Measurements from ENCODE around the gene AP5M1. TPM values are rescaled to one million over a fixed set of nuclear protein-coding genes. Genes with fewer than 3 reads are reported as not detected.
A peak's percentile ranks its signal among the peaks of the same experiment; 100 is the strongest.
"Not testable (repeated sequence)": the region's sequence is repeated elsewhere in the genome, so short reads cannot be mapped to it uniquely, and the experiment has no call there.

AP5M1 gene
- total RNA-seq, result 10 to 100 TPM; 17.5 to 22.6 TPM

- peak; percentile 93 for DNase-seq (ENCODE audit: low spot score)
- H3K4me1 ChIP-seq (replicated peaks), result no peaks in the 10 kb centered on the region
- no peaks in the 10 kb centered on the region for H3K9me3 ChIP-seq
- peak within 1 kb of the TSS; percentile 93 to 96 for H3K27ac ChIP-seq
- H3K36me3 ChIP-seq, result no peaks in the 10 kb centered on the region
- intact Hi-C loops (cut with DNase I), result no loop called here
- under 1% methylated on average over 69 of the region's 76 CpGs for WGBS
- TF ChIP-seq CTCF (IDR thresholded peaks at IDR 0.05), result peak in 2 of 4 experiments; percentile 16 to 25
- TF ChIP-seq POLR2AphosphoS5 (IDR thresholded peaks at IDR 0.05), result peak; percentile 91
- TF ChIP-seq POLR2A (IDR thresholded peaks at IDR 0.05), result peak; percentile 54
- no peaks in the 10 kb centered on the region for H3K27me3 ChIP-seq (replicated peaks; ENCODE audit: insufficient read depth)
- H3K4me3 ChIP-seq, result peak within 1 kb of the TSS; percentile 93 to 94
Measured at GRCh38 chr14:57268161-57269069, at the start of gene AP5M1, which contains the start of gene EXOC5. Gene AP5M1, plus strand, starts transcription at chr14:57268971. Its CDS starts 344 bp downstream, at chr14:57269315. Gene EXOC5, minus strand, starts transcription at chr14:57268905. Its CDS starts 257 bp downstream, at chr14:57268648.

GRCh38 chr14:57221931-57222330, 46.8 kb upstream of the AP5M1 start:
- DNase-seq (ENCODE audit: low spot score), result no peak
- intact Hi-C loops (cut with DNase I), result no loop called here
- no peaks in the 10 kb centered on the region for H3K27me3 ChIP-seq (replicated peaks; ENCODE audit: insufficient read depth)
- no peak for TF ChIP-seq POLR2A (IDR thresholded peaks at IDR 0.05)
- TF ChIP-seq POLR2AphosphoS5 (IDR thresholded peaks at IDR 0.05), result no peak
- TF ChIP-seq CTCF (IDR thresholded peaks at IDR 0.05), result no peak
- H3K27ac ChIP-seq, result no peak overlapping the region
- H3K9me3 ChIP-seq, result no peaks in the 10 kb centered on the region
- H3K4me3 ChIP-seq, result no peak overlapping the region
- no peaks in the 10 kb centered on the region for H3K36me3 ChIP-seq
- H3K4me1 ChIP-seq (replicated peaks), result no peaks in the 10 kb centered on the region
- 96% methylated on average over 3 of the region's 3 CpGs for WGBS

- H3K27ac ChIP-seq, result no peak overlapping the region
- H3K36me3 ChIP-seq, result no peaks in the 10 kb centered on the region
- H3K4me3 ChIP-seq, result no peak overlapping the region
- DNase-seq (ENCODE audit: low spot score), result no peak
- H3K4me1 ChIP-seq (replicated peaks), result no peaks in the 10 kb centered on the region
- 78% methylated on average over 2 of the region's 2 CpGs for WGBS
- intact Hi-C loops (cut with DNase I), result no loop called here
- TF ChIP-seq CTCF (IDR thresholded peaks at IDR 0.05) (no peak), POLR2AphosphoS5 (IDR thresholded peaks at IDR 0.05) (no peak), POLR2A (IDR thresholded peaks at IDR 0.05) (no peak)
- no peaks in the 10 kb centered on the region for H3K9me3 ChIP-seq
- no peaks in the 10 kb centered on the region for H3K27me3 ChIP-seq (replicated peaks; ENCODE audit: insufficient read depth)
Measured at GRCh38 chr14:57227083-57227482, 41.7 kb upstream of the AP5M1 start.

- DNase-seq (ENCODE audit: low spot score); H3K4me1 ChIP-seq (replicated peaks); H3K27me3 ChIP-seq (replicated peaks; ENCODE audit: insufficient read depth); H3K27ac ChIP-seq; intact Hi-C loops (cut with DNase I); H3K4me3 ChIP-seq; H3K36me3 ChIP-seq; H3K9me3 ChIP-seq: not testable (repeated sequence)
- WGBS, result 94% methylated on average over 2 of the region's 2 CpGs
Measured at GRCh38 chr14:57228320-57228719, 40.5 kb upstream of the AP5M1 start.

GRCh38 chr14:57232006-57232405, 36.8 kb upstream of the AP5M1 start:
- no peak overlapping the region for H3K4me3 ChIP-seq
- no peaks in the 10 kb centered on the region for H3K4me1 ChIP-seq (replicated peaks)
- H3K9me3 ChIP-seq, result no peaks in the 10 kb centered on the region
- TF ChIP-seq CTCF (IDR thresholded peaks at IDR 0.05) (no peak), POLR2A (IDR thresholded peaks at IDR 0.05) (no peak), POLR2AphosphoS5 (IDR thresholded peaks at IDR 0.05) (no peak)
- DNase-seq (ENCODE audit: low spot score), result no peak
- intact Hi-C loops (cut with DNase I), result no loop called here
- H3K27ac ChIP-seq, result no peak overlapping the region
- no peaks in the 10 kb centered on the region for H3K36me3 ChIP-seq
- no peaks in the 10 kb centered on the region for H3K27me3 ChIP-seq (replicated peaks; ENCODE audit: insufficient read depth)
- 91% methylated on average over 1 of the region's 1 CpG for WGBS

GRCh38 chr14:57240115-57240514, 28.7 kb upstream of the AP5M1 start:
- H3K4me3 ChIP-seq; H3K36me3 ChIP-seq; H3K9me3 ChIP-seq; intact Hi-C loops (cut with DNase I); DNase-seq (ENCODE audit: low spot score); H3K27ac ChIP-seq; H3K4me1 ChIP-seq (replicated peaks); H3K27me3 ChIP-seq (replicated peaks; ENCODE audit: insufficient read depth): not testable (repeated sequence)
- WGBS, result 93% methylated on average over 7 of the region's 7 CpGs
